HEK293 (cell line): ENCODE measurements around the gene MAP3K13.

Experiments
- CTCF ChIA-PET: fragments of 350-600 bp; formaldehyde crosslinking; extraction: SDS; loops from one replicate; lab custom pipeline; 2021; ENCODE audit warnings: antibody characterized with exemption; lab: Yijun Ruan, JAX
- POLR2A ChIA-PET: fragments of 300-600 bp; formaldehyde crosslinking; extraction: SDS; loops from one replicate; lab custom pipeline; 2020; ENCODE audit warnings: antibody characterized with exemption, inconsistent platforms; lab: Yijun Ruan, JAX
- H3K27ac ChIP-seq: fragments of 200-500 bp; sonication (Bioruptor generic); 2 replicates; pipeline ENCODE4 v1.5.1; 2014; ENCODE audit warnings: low read depth, low read length, control low read depth, inconsistent platforms; ENCODE audit errors: extremely low read depth
- H3K36me3 ChIP-seq, 2 experiments: fragments of 200-500 bp in 1 of 2; sonication (Bioruptor generic) in 1 of 2; 1 replicate in 1 of 2; 2 replicates in 1 of 2; pipeline ENCODE4 v1.5.1; 2014 to 2017; ENCODE audit warnings: inconsistent platforms in 2 of 2, low read length in 2 of 2; ENCODE audit not compliant: control insufficient read depth in 2 of 2, insufficient read depth in 1 of 2
- H3K4me1 ChIP-seq: fragments of 200-500 bp; sonication (Bioruptor generic); 2 replicates; pipeline ENCODE4 v1.5.1; 2014; ENCODE audit warnings: mild to moderate bottlenecking, low read length, inconsistent platforms; ENCODE audit not compliant: control insufficient read depth, insufficient read depth
- H3K4me3 ChIP-seq: 2 replicates; pipeline ENCODE4 v1.5.1; 2011; ENCODE audit warnings: low read depth, mild to moderate bottlenecking, control low read depth, low read length, moderate library complexity
- H3K9me3 ChIP-seq: fragments of 200-500 bp; sonication (Bioruptor generic); 2 replicates; pipeline ENCODE4 v1.5.1; 2014; ENCODE audit warnings: low read depth, low read length, inconsistent platforms; ENCODE audit not compliant: control insufficient read depth, insufficient read depth
- GFI1B ChIP-seq: fragments of 450-650 bp; formaldehyde crosslinking; IDR thresholded peaks from 2 replicates; pipeline ENCODE4 v1.5.1; 2016; ENCODE audit warnings: missing biosample characterization, missing genetic modification characterization
- IKZF3 ChIP-seq: fragments of 450-650 bp; IDR thresholded peaks from 2 replicates; pipeline ENCODE4 v1.5.0; 2018; ENCODE audit warnings: missing biosample characterization, mild to moderate bottlenecking, missing genetic modification characterization, moderate library complexity
- OSR2 ChIP-seq: fragments of 450-650 bp; formaldehyde crosslinking; IDR thresholded peaks from 2 replicates; pipeline ENCODE4 v1.5.1; 2016; ENCODE audit warnings: missing biosample characterization, missing genetic modification characterization
- PRDM1 ChIP-seq: fragments of 450-650 bp; formaldehyde crosslinking; IDR thresholded peaks from 2 replicates; pipeline ENCODE4; 2016; ENCODE audit warnings: missing biosample characterization, missing genetic modification characterization
- SP7 ChIP-seq: fragments of 450-650 bp; formaldehyde crosslinking; IDR thresholded peaks from 2 replicates; pipeline ENCODE4 v1.5.1; 2016; ENCODE audit warnings: missing biosample characterization, missing genetic modification characterization
- WT1 ChIP-seq: fragments of 450-650 bp; formaldehyde crosslinking; IDR thresholded peaks from 2 replicates; pipeline ENCODE4 v1.5.1; 2016; ENCODE audit warnings: missing biosample characterization, missing genetic modification characterization
- ZBTB17 ChIP-seq: fragments of 450-650 bp; formaldehyde crosslinking; IDR thresholded peaks from 2 replicates; pipeline ENCODE4 v1.5.1; 2016; ENCODE audit warnings: missing biosample characterization, missing genetic modification characterization
- ZEB2 ChIP-seq: fragments of 450-650 bp; formaldehyde crosslinking; IDR thresholded peaks from 2 replicates; pipeline ENCODE4 v1.5.1; 2016; ENCODE audit warnings: missing biosample characterization, missing genetic modification characterization
- ZNF146 ChIP-seq: fragments of 450-650 bp; formaldehyde crosslinking; IDR thresholded peaks from 2 replicates; pipeline ENCODE4 v1.5.1; 2016; ENCODE audit warnings: missing biosample characterization, missing genetic modification characterization
- ZNF335 ChIP-seq: fragments of 450-650 bp; formaldehyde crosslinking; conservative IDR thresholded peaks from 2 replicates; pipeline ENCODE4 v1.5.1; 2016; ENCODE audit warnings: missing biosample characterization, missing genetic modification characterization
- ZNF341 ChIP-seq: fragments of 450-650 bp; formaldehyde crosslinking; IDR thresholded peaks from 2 replicates; pipeline ENCODE4; 2016; ENCODE audit warnings: low read depth, missing biosample characterization, missing genetic modification characterization
- ZNF366 ChIP-seq: fragments of 450-650 bp; formaldehyde crosslinking; conservative IDR thresholded peaks from 2 replicates; pipeline ENCODE4 v1.5.1; 2016; ENCODE audit warnings: missing biosample characterization, missing genetic modification characterization
- ZNF48 ChIP-seq: fragments of 450-650 bp; formaldehyde crosslinking; IDR thresholded peaks from 2 replicates; pipeline ENCODE4 v1.5.1; 2016; ENCODE audit warnings: missing biosample characterization, missing genetic modification characterization
- ZNF596 ChIP-seq: fragments of 450-650 bp; IDR thresholded peaks from 2 replicates; pipeline ENCODE4 v1.5.0; 2018; ENCODE audit warnings: missing biosample characterization, mild to moderate bottlenecking, missing genetic modification characterization, moderate library complexity
- ZNF670 ChIP-seq: fragments of 450-650 bp; formaldehyde crosslinking; IDR thresholded peaks from 2 replicates; pipeline ENCODE4 v1.5.1; 2016; ENCODE audit warnings: missing biosample characterization, missing genetic modification characterization, low read depth
- ZNF747 ChIP-seq: fragments of 450-650 bp; formaldehyde crosslinking; IDR thresholded peaks from 2 replicates; pipeline ENCODE4 v1.5.1; 2016; ENCODE audit warnings: missing biosample characterization, missing genetic modification characterization
- TF ChIP-seq, protein P1 (sequence below): fragments of 450-650 bp; formaldehyde crosslinking; IDR thresholded peaks from 2 replicates; pipeline ENCODE4 v1.5.1; 2017; ENCODE audit warnings: missing biosample characterization, missing genetic modification characterization
- TF ChIP-seq, protein P2 (sequence below): fragments of 450-650 bp; formaldehyde crosslinking; IDR thresholded peaks from 2 replicates; pipeline ENCODE4 v1.5.1; 2016; ENCODE audit warnings: missing biosample characterization, missing genetic modification characterization
- TF ChIP-seq, protein P3 (sequence below): fragments of 450-650 bp; formaldehyde crosslinking; optimal IDR thresholded peaks from 2 replicates; pipeline ENCODE3; 2016; ENCODE audit warnings: missing biosample characterization, mild to moderate bottlenecking, missing genetic modification characterization
- TF ChIP-seq, protein P4 (sequence below): fragments of 450-650 bp; formaldehyde crosslinking; IDR thresholded peaks from 2 replicates; pipeline ENCODE4 v1.5.1; 2016; ENCODE audit warnings: missing biosample characterization, missing genetic modification characterization

The MAP3K13 gene

DNA sequence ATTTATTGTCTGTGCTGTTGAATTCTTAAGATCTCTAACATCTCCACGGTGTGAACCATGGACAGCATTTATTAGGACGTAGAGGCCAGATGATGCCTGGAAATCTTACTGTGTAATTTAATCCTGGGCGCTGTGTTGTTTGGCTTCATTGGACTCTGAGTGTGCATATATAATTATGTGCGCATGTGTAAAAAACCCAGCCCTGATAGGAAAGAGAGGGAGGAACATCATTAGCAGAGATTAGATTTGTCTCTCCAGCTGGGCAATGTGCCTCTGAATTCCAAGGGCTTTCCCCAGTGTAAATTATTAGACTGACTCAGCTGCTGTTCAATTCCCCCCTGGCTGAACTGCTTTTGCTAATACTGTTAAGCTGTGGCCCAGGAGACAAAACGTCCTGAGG lies 39.6 kb downstream of the MAP3K13 start:
- TF ChIP-seq ZNF747 (tag by site-specific recombination) (no peak), ZNF670 (tag by site-specific recombination) (no peak), ZBTB17 (tag by site-specific recombination) (peak; percentile 58; the same call in 1 of the 2 replicates), IKZF3 (tag by site-specific recombination) (peak; percentile 45; the same call in 1 of the 2 replicates), ZNF341 (tag by site-specific recombination) (peak; percentile 56), ZNF366 (tag by site-specific recombination) (peak; percentile 65), WT1 (peak; percentile 79), ZNF596 (peak; percentile 51; the same call in 1 of the 2 replicates), OSR2 (tag by site-specific recombination) (peak; percentile 44; the same call in 1 of the 2 replicates), ZNF146 (tag by site-specific recombination) (no peak), GFI1B (tag by site-specific recombination) (peak; percentile 47; the same call in 1 of the 2 replicates), PRDM1 (tag by site-specific recombination) (peak; percentile 60; the same call in 1 of the 2 replicates), ZNF48 (tag by site-specific recombination) (no peak), ZEB2 (tag by site-specific recombination) (0 out of 2 replicates have a peak, but pooled peaks have one; percentile 14), ZNF335 (tag by site-specific recombination) (0 out of 2 replicates have a peak, but pooled peaks have one; percentile 9), SP7 (peak; percentile 91)
- TF ChIP-seq, protein P1, sequence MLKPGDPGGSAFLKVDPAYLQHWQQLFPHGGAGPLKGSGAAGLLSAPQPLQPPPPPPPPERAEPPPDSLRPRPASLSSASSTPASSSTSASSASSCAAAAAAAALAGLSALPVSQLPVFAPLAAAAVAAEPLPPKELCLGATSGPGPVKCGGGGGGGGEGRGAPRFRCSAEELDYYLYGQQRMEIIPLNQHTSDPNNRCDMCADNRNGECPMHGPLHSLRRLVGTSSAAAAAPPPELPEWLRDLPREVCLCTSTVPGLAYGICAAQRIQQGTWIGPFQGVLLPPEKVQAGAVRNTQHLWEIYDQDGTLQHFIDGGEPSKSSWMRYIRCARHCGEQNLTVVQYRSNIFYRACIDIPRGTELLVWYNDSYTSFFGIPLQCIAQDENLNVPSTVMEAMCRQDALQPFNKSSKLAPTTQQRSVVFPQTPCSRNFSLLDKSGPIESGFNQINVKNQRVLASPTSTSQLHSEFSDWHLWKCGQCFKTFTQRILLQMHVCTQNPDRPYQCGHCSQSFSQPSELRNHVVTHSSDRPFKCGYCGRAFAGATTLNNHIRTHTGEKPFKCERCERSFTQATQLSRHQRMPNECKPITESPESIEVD (tag by site-specific recombination) = peak; percentile 42
- TF ChIP-seq, protein P2, sequence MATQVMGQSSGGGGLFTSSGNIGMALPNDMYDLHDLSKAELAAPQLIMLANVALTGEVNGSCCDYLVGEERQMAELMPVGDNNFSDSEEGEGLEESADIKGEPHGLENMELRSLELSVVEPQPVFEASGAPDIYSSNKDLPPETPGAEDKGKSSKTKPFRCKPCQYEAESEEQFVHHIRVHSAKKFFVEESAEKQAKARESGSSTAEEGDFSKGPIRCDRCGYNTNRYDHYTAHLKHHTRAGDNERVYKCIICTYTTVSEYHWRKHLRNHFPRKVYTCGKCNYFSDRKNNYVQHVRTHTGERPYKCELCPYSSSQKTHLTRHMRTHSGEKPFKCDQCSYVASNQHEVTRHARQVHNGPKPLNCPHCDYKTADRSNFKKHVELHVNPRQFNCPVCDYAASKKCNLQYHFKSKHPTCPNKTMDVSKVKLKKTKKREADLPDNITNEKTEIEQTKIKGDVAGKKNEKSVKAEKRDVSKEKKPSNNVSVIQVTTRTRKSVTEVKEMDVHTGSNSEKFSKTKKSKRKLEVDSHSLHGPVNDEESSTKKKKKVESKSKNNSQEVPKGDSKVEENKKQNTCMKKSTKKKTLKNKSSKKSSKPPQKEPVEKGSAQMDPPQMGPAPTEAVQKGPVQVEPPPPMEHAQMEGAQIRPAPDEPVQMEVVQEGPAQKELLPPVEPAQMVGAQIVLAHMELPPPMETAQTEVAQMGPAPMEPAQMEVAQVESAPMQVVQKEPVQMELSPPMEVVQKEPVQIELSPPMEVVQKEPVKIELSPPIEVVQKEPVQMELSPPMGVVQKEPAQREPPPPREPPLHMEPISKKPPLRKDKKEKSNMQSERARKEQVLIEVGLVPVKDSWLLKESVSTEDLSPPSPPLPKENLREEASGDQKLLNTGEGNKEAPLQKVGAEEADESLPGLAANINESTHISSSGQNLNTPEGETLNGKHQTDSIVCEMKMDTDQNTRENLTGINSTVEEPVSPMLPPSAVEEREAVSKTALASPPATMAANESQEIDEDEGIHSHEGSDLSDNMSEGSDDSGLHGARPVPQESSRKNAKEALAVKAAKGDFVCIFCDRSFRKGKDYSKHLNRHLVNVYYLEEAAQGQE = peak; percentile 86
- TF ChIP-seq, protein P3, sequence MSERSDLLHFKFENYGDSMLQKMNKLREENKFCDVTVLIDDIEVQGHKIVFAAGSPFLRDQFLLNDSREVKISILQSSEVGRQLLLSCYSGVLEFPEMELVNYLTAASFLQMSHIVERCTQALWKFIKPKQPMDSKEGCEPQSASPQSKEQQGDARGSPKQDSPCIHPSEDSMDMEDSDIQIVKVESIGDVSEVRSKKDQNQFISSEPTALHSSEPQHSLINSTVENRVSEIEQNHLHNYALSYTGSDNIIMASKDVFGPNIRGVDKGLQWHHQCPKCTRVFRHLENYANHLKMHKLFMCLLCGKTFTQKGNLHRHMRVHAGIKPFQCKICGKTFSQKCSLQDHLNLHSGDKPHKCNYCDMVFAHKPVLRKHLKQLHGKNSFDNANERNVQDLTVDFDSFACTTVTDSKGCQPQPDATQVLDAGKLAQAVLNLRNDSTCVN (tag by site-specific recombination) = no peak
- TF ChIP-seq, protein P4, sequence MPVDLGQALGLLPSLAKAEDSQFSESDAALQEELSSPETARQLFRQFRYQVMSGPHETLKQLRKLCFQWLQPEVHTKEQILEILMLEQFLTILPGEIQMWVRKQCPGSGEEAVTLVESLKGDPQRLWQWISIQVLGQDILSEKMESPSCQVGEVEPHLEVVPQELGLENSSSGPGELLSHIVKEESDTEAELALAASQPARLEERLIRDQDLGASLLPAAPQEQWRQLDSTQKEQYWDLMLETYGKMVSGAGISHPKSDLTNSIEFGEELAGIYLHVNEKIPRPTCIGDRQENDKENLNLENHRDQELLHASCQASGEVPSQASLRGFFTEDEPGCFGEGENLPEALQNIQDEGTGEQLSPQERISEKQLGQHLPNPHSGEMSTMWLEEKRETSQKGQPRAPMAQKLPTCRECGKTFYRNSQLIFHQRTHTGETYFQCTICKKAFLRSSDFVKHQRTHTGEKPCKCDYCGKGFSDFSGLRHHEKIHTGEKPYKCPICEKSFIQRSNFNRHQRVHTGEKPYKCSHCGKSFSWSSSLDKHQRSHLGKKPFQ (tag by site-specific recombination) = peak; percentile 86
- no peaks in the 10 kb centered on the region for H3K36me3 ChIP-seq
- ChIA-PET CTCF (no interaction called here), POLR2A (no interaction called here)
- no peak overlapping the region for H3K4me3 ChIP-seq
- H3K9me3 ChIP-seq = no peaks in the 10 kb centered on the region
- H3K27ac ChIP-seq = no peak overlapping the region
- H3K4me1 ChIP-seq = peaks cover 19% of the 10 kb centered on the region
